CD4-positive, alpha-beta T cell treated with Interleukin-21 for 1 hour (primary cell): ENCODE data around the gene DUOXA1.

Source experiments
- DNase-seq: peaks from one replicate; pipeline ENCODE4 v3.0.0-alpha.2; 2020

The DUOXA1 gene, protein sequence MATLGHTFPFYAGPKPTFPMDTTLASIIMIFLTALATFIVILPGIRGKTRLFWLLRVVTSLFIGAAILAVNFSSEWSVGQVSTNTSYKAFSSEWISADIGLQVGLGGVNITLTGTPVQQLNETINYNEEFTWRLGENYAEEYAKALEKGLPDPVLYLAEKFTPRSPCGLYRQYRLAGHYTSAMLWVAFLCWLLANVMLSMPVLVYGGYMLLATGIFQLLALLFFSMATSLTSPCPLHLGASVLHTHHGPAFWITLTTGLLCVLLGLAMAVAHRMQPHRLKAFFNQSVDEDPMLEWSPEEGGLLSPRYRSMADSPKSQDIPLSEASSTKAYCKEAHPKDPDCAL

DNA sequence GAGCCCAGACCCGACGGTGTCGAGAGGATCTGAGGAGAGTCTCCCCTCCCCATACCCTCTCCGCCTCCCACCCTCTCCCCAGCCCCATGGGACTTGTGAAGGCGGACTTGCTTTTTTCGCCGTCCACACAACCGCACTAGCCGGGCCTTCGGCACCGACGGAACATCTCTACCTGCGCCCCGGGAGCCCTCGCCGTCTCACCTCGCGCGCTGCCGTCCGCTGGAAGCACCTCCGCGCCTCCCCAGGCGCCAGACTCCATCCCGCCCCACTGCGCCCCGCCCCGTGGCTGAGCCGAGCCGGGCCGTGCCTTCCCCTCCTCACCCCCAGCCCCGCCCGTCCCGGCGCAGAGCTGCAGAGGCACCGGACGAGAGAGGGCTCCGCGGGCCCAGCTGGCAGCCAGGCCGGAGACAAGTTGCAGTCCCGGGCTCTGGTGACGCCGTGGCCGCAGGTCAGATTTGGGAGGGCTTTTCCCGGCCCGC is at the start of gene DUOXA1, which contains the start of gene DUOX1:
Gene DUOXA1, minus strand, starts transcription at position 229 of the 479 bp plus-strand sequence. CDS start 6,865 bp downstream, outside the sequence.
Gene DUOX1, plus strand, starts transcription at position 344 of the 479 bp plus-strand sequence. CDS start 1,973 bp downstream, outside the sequence.
- DNase-seq, result no peak

DNA sequence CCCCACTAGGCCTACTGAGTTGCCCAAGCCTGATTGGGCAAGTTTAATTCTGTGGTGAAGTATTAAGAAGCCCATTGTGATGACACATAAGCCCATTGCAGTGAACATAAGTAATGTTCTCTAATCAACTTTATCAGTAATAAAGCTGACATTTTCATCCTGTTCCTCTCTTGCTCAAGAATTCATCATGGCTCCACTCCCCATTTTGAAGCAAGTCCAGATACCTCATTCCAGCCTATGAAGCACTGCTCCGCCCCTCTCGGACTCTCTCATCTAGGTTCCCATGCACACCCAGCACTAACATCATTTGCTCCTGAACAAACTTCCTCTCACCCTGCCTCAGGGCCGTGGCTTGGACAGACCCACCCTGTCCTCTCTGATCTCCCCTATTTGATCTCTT is 47.6 kb upstream of the DUOXA1 start:
- no peak for DNase-seq

DNA sequence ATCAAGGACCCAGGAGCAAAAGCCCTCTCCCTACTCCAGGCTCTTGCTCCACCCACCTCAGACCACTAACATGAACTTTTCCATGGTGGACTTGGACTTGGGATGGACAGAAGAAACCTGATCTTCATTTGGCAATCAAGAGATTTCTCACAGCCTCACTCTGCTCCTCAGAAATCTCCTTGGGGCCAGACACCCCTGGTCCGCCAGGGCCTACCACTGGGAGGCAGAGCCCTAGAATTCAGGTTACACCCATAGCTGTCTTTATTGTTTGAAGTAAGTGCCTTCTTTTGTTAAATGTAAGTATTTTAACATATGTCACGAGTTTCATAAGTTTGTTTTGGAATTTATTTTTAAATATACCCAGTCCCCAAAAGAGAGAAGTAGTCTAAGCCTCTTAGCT is 44.9 kb upstream of the DUOXA1 start:
- DNase-seq, result no peak

DNA sequence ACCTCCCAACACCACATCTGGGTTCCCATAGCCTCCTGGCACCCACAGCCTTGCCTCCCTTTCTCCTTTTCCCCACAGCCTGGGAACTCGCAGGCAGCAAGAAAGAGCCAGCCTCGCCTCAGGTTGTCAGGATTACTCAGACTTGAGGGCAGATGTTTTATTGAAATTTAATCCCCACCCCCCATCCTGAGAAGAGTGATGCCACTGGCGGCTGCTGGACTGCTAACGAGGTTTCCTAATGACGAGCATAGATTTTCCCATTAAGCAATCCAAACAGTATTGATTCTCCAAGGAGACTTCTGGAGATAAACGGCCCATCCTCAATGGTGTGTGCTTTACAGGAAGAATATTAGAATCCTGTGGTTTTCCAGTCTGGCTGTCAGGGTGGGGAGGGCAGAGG is 44.4 kb upstream of the DUOXA1 start:
- no peak for DNase-seq

DNA sequence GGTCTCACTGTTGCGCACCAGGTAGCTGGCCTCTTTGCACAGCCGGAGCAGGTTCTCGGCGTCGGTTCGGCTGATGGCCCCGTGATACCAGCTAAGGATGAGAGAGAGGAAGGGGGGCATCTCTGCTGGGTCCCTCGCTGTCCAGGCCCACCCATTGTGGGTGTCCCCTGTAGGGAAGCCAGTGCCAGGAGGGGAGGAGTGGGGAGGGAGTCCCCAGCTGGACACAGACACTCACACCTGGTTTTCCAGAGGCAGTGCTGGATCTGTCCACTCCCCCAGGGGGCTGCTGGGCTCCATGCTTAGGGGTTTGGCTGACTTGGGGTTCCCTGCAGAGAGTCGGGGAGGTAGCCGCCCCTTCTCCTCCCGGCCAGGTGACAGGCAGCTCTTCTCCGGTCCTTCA is 42.2 kb upstream of the DUOXA1 start:
- DNase-seq, result no peak

DNA sequence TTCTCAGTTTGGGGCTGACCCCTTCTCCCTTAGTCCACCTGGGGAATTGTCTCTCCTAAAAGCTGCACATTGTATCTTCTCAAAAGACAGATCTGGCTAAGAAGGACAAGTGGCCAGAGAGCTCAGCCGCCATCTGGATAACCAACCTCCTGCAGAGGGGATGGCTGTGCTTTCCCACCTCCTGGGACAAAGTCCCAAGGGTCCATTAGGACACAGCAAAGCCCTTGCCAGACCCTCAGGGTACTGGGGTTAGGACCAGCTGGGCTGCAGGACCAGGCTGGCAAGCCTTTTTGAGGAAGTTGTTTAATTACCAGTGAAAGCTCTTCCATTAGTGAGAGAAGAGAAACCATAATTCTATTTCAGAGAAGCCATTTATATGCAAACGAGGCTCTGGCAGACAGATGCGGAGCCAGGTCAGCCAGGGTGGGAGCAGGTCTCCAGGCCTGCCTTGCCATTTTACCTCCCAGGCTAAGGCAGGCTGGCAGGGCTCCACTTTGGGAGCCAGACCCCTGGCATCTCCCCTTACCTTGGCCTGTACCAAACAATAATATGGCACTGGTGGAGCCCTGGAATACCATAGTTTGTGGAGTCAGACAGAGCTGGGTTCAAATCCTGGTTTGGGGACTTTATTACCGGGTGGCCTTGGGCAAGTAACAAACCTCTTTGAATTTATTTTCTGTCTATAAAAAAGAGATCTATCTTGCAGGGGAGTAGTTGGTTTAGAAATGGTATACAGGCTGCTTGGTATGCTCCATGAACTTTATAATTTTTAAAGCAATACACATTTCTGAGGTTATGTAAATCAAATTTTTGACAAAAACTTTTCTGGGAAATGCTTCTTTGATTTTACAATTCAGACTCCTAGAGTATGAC is 40.2 kb upstream of the DUOXA1 start:
- DNase-seq, result no peak

DNA sequence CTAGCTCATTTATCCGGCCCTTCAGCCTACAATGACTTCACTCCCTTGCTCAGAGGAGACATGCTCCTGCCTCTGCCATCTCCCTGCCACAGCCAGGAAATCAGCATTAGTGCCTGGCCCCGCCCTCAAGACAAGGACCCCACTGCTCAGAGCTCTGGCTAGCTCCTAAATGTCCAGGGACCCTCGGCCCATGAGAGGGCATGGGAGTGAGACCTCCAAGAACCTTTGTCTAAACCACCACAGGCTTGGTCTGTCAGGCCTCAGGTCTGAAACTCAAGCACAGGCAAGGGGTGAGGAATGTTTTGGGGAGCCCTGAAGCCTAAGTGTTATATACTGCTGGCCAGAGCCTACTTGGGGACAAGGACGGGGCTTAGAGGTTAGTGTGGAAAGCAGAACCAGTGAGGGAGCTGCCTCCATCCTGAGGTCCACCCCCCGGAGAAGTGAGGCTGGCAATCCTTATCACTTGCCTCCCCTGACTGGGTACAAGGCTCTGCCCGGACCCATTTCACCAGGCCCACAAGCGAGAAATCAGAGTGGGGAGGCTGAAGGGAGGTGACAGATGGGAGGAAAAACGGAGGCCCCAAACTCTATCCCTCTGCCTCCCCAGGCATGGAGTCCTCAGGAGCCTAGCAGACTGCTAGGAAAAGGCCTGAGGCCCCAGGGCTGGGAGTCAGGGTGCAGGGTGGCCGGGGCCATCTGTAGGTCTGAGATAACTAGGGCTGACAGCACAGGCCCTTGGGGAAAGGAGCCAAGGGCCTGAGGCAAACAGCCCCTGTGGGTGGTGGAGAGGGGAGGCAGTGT is 39.3 kb upstream of the DUOXA1 start:
- DNase-seq, result no peak

DNA sequence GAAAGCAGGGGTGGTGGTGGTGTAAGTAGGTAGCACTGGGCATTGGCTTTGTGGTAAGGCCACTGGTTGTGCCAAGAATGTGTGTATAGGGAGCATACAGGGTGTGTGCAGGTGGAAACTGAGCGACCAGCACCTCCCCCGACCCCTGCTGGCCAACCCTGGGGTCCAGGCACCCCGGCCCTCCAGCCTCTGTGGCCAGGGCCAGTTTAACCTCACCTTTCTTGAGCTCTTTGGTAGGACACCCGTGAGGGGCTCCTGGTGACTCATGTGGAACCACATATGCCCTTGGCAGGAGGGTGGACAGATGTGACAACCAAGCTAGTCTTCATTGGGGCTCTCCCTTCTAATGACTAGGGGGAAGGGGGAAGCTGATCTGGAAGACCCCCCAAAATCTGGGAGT is 38.6 kb upstream of the DUOXA1 start:
- no peak for DNase-seq

DNA sequence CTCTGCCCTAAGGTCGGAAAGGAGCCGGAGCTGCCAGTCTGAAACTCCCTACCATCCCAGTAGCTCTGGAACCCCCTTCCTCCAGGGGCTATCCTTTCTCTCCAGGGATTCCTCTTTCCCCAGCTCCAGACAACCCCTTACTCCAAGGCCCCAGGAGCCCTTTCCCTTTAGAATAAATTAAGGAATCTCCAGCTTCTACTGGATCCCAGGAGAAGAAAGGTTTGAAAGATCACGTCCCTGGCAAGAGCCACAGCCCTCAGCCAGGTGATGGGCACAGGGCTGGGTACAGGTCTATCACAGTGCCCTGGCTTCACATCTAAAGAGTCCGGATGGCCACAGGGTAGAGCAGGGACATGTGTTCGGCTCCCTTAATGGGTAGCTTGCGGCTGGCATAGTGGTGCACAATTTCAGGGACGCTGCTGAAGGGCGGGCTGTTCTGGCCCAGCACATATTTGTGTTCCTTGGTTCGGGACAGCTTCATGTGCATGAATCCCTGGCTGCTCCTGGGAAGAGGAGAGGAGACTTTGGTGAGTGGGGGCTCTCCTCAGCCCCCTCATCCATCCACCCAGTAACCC is 38.0 kb upstream of the DUOXA1 start:
- DNase-seq, result no peak

DNA sequence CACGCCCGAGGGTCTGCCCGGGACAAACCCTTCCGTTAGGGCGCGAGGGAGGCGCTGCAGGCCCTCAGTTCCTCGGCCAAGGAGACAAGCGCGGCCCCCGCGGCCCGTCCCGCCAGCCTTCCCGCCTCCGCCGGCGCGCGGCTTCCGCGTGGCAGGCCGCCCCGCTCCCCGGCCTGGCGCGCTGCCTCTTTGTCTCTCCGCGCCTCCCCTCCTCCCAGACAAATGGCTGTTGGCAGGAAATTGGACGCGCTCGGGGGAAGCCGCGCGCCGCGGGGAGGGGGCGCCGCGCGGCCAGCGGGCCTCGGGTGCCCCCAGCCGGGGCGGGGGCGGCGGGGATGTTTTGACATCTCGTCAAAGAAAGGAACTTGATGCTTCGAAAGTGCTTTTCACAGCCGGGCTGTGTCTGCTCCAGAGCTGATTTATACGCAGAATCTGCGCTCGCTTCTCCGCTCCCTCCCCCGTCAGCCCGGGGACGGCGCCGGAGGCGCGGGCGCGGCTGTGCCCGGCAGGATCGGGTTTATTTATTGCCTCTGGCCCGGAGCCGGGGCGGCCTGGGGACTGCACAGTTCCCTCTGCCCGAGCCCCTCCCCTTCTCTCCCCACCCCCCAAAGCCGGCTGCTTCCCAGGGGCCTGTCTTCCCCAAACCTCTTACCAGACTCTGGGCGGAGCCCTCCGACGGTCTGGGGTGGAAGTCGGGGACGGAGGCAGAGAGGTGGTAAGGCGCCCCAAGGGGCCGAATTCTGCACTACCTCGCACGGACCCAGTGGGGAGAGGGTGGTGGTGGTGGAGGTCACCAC is 37.4 kb upstream of the DUOXA1 start:
- peak; percentile 87 for DNase-seq

DNA sequence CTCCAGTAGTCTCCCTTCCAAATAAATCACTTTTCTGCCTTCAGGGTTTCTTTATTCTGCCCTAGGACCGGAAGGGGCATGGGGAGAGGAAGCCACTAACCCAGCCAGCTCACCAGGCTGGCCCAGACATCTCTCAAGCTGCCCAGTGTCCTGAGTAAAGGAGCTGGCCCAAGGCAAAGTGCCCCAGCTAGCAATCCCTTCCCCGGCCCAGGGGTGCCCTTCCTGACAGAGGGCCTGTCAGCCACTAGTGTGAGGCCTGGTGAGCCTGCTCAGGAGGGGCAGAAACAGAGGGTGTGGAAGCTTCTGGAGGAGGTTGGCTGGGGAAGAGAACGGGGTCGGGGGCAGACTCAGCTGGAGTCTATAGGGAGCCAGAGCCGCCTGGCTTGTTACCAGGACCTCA is 35.9 kb upstream of the DUOXA1 start:
- no peak for DNase-seq

DNA sequence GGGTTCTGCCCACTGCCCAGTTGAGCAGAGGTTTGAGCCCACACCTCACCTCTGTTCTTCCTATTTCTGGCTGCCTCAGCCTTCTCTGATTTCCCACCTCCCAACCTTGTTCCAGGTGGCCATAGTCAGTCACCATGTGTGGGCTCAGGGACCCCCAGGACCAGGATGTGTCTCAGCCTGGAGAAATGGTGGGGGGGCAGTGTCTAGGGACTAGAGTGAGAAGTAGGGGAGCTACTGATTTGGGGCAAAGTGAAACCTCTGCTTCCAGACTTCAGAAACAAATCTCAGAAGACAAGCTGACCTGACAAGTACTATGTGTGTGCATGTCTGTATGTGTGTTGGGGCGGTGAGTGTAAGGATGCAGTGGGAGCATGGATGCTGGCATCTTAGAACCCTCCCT is 35.2 kb upstream of the DUOXA1 start:
- no peak for DNase-seq

DNA sequence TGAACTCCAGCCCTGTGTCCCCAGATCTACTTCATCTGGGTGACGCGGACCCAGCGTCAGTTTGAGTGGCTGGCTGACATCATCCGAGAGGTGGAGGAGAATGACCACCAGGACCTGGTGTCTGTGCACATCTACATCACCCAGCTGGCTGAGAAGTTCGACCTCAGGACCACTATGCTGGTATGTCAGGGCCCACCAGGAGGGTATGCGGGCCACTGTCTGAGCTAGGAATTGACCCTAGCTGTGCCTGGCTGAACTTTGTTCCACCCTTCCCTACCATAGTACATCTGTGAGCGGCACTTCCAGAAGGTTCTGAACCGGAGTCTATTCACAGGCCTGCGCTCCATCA is 33.8 kb upstream of the DUOXA1 start:
- no peak for DNase-seq

DNA sequence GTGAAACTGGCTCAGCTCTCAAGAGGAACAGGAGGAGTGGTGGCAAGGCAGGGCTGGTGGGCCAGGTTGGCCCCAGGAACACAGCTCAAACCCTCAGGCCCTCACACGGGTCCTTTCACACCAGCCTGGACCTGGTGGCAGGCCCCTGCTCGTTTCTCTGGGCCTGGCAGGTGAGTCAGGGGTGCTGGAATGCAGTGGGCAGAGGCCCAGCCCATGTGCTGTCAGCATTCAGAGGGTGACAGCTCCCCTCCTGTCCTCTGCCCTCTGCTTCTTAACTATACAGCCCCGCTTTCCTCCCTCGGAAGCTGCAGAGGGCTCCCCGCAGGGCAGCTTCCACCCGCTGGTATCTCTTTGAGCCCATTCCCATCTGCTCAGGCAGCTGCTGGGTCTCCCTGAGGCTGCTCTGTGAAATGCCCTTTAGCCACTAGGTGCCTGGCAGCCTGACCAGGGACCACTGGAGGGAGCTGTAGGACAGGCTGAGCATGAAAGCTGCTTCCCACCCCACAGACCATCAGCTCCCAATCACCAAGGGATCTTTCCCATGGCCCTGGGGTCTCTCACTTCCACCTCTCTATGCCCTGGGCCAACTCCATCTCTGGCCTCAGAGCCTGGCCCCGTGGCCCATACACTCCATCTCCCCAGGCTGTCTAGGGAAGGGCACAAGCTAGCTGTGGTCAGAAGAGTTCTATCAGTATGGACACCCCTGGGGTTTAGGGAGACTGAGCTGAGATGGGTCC is 33.3 kb upstream of the DUOXA1 start:
- DNase-seq, result peak; percentile 69

DNA sequence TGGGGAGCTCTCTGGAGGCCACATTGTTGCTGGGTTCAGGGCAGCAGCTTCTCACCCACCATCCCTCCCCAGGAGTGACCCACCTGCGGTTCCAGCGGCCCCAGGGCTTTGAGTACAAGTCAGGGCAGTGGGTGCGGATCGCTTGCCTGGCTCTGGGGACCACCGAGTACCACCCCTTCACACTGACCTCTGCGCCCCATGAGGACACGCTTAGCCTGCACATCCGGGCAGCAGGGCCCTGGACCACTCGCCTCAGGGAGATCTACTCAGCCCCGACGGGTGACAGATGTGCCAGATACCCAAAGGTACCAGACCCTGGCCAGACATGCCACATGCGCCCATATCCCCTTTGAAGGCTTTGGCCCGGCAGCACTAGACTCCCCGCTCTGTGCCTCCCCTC is 32.0 kb upstream of the DUOXA1 start:
- DNase-seq, result no peak

DNA sequence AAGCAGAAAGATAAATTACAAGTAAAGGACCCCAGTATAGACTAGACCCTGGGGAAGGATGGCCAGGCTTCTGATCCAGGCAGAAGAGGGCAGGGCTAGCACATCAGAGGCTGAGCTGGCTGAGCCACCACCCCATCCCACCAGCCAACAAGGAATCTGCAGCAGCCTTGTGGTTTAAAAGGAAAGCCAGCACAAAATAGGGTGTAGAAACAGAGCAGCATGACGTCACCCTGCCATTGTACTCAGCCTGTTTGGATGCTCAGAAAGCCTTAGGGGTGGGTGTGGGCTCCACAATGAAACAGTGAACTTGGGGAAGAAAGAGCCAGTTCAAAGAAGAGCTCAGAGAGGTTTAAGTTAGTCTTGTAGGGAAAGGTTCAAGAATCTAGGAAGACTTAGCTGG is 28.3 kb upstream of the DUOXA1 start:
- no peak for DNase-seq

DNA sequence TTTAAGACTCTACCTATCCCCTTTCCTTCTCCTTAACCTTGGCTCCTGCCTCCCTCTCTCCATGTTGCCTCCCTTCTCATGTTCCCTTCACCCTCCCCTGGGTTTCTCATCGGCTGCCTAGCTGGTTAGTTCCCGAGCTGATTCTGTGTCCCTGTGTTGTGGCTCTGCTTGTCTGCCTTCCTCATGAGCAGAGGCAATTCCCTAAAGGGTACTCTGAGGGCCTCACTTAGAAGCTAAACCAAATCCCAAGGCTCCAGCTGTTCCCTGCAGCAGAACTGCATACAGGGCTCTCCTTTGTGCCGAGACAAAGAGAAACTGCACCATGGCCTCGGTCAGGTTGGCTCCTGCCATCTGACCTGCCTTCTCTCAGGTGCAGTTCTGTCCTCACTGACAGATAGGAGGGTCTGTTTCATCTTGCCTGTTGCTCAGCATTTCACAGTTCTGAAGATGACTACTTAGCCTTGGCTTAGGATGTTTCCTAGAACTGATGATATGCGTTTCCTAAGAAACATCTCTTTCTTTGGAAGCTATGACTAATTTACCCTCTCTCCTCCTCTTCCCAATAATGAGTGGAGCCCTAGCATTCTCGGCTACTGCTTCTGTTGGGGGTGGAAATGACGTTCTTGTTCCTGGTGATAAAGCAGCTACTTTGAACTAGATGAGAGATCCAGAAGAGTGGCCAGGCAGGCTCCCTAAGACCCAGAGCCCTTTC is 27.2 kb upstream of the DUOXA1 start:
- DNase-seq, result no peak

DNA sequence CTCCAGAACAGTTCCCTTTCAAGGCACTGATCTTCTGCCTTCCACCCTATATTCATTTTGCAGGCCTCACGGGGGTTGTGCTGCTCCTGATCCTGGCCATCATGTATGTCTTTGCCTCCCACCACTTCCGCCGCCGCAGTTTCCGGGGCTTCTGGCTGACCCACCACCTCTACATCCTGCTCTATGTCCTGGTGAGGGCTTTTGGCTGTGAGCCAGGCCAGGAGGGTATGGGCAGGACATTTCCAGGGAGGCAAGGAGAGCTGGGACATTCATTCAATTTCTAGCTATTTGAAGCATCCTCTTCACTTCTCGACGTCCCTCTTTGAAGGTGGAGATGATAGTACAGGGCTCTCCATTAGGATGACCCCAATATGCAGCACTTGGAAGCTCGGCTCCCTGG is 26.1 kb upstream of the DUOXA1 start:
- no peak for DNase-seq

DNA sequence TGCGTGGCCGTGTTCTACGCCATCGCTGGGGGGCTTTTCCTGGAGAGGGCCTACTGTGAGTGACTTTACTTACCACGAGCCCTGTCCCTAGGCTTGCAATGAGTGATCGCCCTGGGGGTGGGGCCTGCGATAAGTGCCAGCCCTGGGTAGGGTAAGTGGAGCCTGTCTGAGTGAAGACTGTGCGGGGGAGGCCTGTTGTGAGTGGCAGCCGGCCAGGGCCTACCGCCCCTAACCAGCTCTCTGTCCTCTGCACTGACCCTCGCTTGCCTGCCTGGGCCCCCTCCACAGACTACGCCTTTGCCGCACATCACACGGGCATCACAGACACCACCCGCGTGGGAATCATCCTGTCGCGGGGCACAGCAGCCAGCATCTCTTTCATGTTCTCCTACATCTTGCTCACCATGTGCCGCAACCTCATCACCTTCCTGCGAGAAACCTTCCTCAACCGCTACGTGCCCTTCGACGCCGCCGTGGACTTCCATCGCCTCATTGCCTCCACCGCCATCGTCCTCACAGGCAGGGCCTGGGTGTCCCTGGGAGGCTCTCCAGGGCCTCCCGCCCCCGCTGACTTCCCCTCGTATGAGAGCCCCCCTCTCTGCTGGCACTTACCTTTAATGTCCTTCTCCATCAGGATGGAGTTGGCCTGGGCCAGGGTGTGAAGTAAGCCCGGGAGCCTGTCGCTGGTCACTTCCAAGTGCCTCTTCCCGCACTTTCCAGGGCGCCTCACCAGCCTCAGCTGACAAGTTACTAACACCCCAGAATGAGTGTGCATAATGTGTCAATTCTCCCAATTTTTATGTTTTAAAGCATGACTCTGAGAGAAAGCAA is 22.5 kb upstream of the DUOXA1 start:
- no peak for DNase-seq

DNA sequence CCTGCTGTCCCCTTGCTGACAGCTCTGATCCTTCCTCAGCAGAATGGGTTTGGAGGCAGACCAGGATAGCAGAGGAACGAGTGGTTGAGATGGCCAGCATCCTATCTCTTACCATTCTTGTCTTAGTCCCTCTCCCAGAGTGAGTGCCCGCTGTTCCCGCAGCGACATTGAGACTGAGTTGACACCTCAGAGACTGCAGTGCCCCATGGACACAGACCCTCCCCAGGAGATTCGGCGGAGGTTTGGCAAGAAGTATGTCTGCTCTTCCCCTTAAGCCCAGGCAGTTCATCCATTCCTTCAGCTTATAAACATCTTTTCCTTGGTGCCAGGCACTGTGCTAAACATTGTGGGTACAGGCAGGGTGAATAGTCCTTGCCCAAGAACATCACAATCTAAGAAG is 21.3 kb upstream of the DUOXA1 start:
- no peak for DNase-seq
